HepG2 (cell line): ENCODE results near the gene SIGMAR1. TPM values are rescaled to one million over a fixed set of nuclear protein-coding genes. Genes with fewer than 3 reads are reported as not detected.

Experiments
- FOSL1 ChIP-seq: sonication (generic); formaldehyde crosslinking; IDR thresholded peaks from 2 replicates; pipeline ENCODE4 v1.9.0; 2021; ENCODE audit warnings: missing genetic modification reagents, borderline replicate concordance
- HMGXB4 ChIP-seq, 2 experiments: sonication (generic) in 1 of 2; formaldehyde crosslinking in 1 of 2; IDR thresholded peaks; 2 replicates each; pipeline versions ENCODE4 v1.4.0 to v1.6.1; 2018 to 2020; ENCODE audit warnings: missing genetic modification reagents in 2 of 2, borderline replicate concordance in 1 of 2, low read depth in 1 of 2, mild to moderate bottlenecking in 1 of 2, missing biosample characterization in 1 of 2
- RARA ChIP-seq: IDR thresholded peaks from 2 replicates; pipeline ENCODE4 v1.6.1; 2016; ENCODE audit warnings: missing genetic modification reagents, missing compliant biosample characterization
- SMC3 ChIP-seq: IDR thresholded peaks from 2 replicates; pipeline ENCODE4 v1.6.1; 2011; ENCODE audit warnings: low read length, improper control_type of control experiment
- TGIF2 ChIP-seq: IDR thresholded peaks from 2 replicates; pipeline ENCODE4 v1.6.1; 2016; ENCODE audit warnings: control low read depth, missing compliant biosample characterization
- ZC3H13 ChIP-seq: sonication (generic); formaldehyde crosslinking; IDR thresholded peaks from 2 replicates; pipeline ENCODE4 v1.8.1; 2023; ENCODE audit warnings: mild to moderate bottlenecking, missing genetic modification reagents, moderate library complexity
- ZNF224 ChIP-seq: sonication (generic); formaldehyde crosslinking; IDR thresholded peaks from 2 replicates; pipeline ENCODE4 v1.5.0; 2020; ENCODE audit warnings: mild to moderate bottlenecking, missing genetic modification reagents
- ZNF282 ChIP-seq: fragments of 450-650 bp; IDR thresholded peaks from 2 replicates; pipeline ENCODE4 v1.6.1; 2018; ENCODE audit not compliant: partially characterized antibody
- ZNF333 ChIP-seq: sonication (generic); formaldehyde crosslinking; IDR thresholded peaks from 2 replicates; pipeline ENCODE4 v1.4.0; 2020; ENCODE audit warnings: mild to moderate bottlenecking, missing genetic modification reagents, borderline replicate concordance
- ZNF530 ChIP-seq: sonication (generic); formaldehyde crosslinking; IDR thresholded peaks from 2 replicates; pipeline ENCODE4 v1.5.0; 2020; ENCODE audit warnings: low read depth, mild to moderate bottlenecking, missing genetic modification reagents
- ZNF543 ChIP-seq: sonication (generic); formaldehyde crosslinking; IDR thresholded peaks from 2 replicates; pipeline ENCODE4 v1.4.0; 2020; ENCODE audit warnings: mild to moderate bottlenecking, missing genetic modification reagents
- ZNF567 ChIP-seq: sonication (generic); formaldehyde crosslinking; IDR thresholded peaks from 2 replicates; pipeline ENCODE4 v1.8.1; 2023; ENCODE audit warnings: mild to moderate bottlenecking, missing genetic modification reagents, borderline replicate concordance
- ZNF569 ChIP-seq: sonication (generic); formaldehyde crosslinking; IDR thresholded peaks from 2 replicates; pipeline ENCODE4 v1.5.0; 2020; ENCODE audit warnings: mild to moderate bottlenecking, missing genetic modification reagents, moderate library complexity, borderline replicate concordance
- ZNF629 ChIP-seq: sonication (generic); formaldehyde crosslinking; conservative IDR thresholded peaks from 2 replicates; pipeline ENCODE4 v1.5.0; 2020; ENCODE audit warnings: missing genetic modification reagents
- ZNF672 ChIP-seq: sonication (generic); formaldehyde crosslinking; IDR thresholded peaks from 2 replicates; pipeline ENCODE4 v1.8.1; 2022; ENCODE audit warnings: missing genetic modification reagents
- ZNF678 ChIP-seq: sonication (generic); formaldehyde crosslinking; IDR thresholded peaks from 2 replicates; pipeline ENCODE4 v1.4.0; 2020; ENCODE audit warnings: mild to moderate bottlenecking, missing genetic modification reagents
- ZNF879 ChIP-seq: sonication (generic); formaldehyde crosslinking; IDR thresholded peaks from 2 replicates; pipeline ENCODE4 v1.8.1; 2023; ENCODE audit warnings: missing genetic modification reagents
- ZSCAN25 ChIP-seq: sonication (generic); formaldehyde crosslinking; IDR thresholded peaks from 2 replicates; pipeline ENCODE4 v1.8.0; 2022; ENCODE audit warnings: mild to moderate bottlenecking, missing genetic modification reagents
- polyA plus RNA-seq, 8 experiments: library from polyadenylated mRNA; depleted of rRNA in 3 of 8; stranded (reverse) in 7 of 8; unstranded in 1 of 8; fragments of >200 nt; fragmentation: Illumina TruSeq in 4 of 8; extraction: Trizol in 4 of 8; gene quantifications; 2 replicates each; pipeline versions ENCODE4 v1.2.1 to v1.2.3, GENCODE V29; 2011 to 2016; ENCODE audit warnings: low read depth in 4 of 8, missing spikeins in 1 of 8, mixed read lengths in 1 of 8; ENCODE audit not compliant: insufficient read depth in 1 of 8
- total RNA-seq, 5 experiments: library from RNA; depleted of rRNA; stranded (reverse); fragments of >200 nt; fragmentation: Illumina TruSeq; extraction: Trizol; gene quantifications; 2 replicates each; pipeline ENCODE4 v1.2.3, GENCODE V29; 2016; ENCODE audit warnings: low read depth in 1 of 5
- TF ChIP-seq, protein P1 (sequence below): sonication (generic); formaldehyde crosslinking; IDR thresholded peaks from 2 replicates; pipeline ENCODE4 v1.4.0; 2020; ENCODE audit warnings: missing genetic modification reagents
- TF ChIP-seq, protein P2 (sequence below): sonication (generic); formaldehyde crosslinking; IDR thresholded peaks from 2 replicates; pipeline ENCODE4 v1.5.0; 2020; ENCODE audit warnings: mild to moderate bottlenecking, missing genetic modification reagents

SIGMAR1 gene
- total and polyA plus RNA-seq, 2 of the 13 experiments (the other 11 are each of a cell fraction or from before 2014, with no cell fraction given), result 38.9 to 60.8 TPM

DNA sequence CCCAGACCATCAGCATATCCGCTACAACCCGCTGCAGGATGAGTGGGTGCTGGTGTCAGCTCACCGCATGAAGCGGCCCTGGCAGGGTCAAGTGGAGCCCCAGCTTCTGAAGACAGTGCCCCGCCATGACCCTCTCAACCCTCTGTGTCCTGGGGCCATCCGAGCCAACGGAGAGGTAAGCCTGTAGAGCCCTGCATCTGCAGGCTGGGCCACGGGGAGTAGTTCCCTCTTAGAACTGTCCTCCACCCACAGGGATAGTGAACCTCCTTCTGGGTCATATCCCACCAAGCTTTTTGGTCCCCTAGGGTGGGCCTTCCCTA lies 9.5 kb upstream of the SIGMAR1 start (continued):
- TF ChIP-seq, protein P1, sequence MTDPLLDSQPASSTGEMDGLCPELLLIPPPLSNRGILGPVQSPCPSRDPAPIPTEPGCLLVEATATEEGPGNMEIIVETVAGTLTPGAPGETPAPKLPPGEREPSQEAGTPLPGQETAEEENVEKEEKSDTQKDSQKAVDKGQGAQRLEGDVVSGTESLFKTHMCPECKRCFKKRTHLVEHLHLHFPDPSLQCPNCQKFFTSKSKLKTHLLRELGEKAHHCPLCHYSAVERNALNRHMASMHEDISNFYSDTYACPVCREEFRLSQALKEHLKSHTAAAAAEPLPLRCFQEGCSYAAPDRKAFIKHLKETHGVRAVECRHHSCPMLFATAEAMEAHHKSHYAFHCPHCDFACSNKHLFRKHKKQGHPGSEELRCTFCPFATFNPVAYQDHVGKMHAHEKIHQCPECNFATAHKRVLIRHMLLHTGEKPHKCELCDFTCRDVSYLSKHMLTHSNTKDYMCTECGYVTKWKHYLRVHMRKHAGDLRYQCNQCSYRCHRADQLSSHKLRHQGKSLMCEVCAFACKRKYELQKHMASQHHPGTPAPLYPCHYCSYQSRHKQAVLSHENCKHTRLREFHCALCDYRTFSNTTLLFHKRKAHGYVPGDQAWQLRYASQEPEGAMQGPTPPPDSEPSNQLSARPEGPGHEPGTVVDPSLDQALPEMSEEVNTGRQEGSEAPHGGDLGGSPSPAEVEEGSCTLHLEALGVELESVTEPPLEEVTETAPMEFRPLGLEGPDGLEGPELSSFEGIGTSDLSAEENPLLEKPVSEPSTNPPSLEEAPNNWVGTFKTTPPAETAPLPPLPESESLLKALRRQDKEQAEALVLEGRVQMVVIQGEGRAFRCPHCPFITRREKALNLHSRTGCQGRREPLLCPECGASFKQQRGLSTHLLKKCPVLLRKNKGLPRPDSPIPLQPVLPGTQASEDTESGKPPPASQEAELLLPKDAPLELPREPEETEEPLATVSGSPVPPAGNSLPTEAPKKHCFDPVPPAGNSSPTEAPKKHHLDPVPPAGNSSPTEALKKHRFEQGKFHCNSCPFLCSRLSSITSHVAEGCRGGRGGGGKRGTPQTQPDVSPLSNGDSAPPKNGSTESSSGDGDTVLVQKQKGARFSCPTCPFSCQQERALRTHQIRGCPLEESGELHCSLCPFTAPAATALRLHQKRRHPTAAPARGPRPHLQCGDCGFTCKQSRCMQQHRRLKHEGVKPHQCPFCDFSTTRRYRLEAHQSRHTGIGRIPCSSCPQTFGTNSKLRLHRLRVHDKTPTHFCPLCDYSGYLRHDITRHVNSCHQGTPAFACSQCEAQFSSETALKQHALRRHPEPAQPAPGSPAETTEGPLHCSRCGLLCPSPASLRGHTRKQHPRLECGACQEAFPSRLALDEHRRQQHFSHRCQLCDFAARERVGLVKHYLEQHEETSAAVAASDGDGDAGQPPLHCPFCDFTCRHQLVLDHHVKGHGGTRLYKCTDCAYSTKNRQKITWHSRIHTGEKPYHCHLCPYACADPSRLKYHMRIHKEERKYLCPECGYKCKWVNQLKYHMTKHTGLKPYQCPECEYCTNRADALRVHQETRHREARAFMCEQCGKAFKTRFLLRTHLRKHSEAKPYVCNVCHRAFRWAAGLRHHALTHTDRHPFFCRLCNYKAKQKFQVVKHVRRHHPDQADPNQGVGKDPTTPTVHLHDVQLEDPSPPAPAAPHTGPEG, result no peak
- no peak for TF ChIP-seq ZNF672
- no peak for TF ChIP-seq ZNF879 (CRISPR knock-in tag)
- TF ChIP-seq FOSL1, result no peak
- 0 out of 2 replicates have a peak, but pooled peaks have one; percentile 27 for TF ChIP-seq ZNF530
- 0 out of 2 replicates have a peak, but pooled peaks have one; percentile 46 for TF ChIP-seq ZNF224 (CRISPR knock-in tag)
- no peak for TF ChIP-seq ZNF543 (CRISPR knock-in tag)
- TF ChIP-seq ZNF569, result no peak
- no peak for TF ChIP-seq ZNF629 (CRISPR knock-in tag)
- TF ChIP-seq ZNF282, result no peak
- TF ChIP-seq ZSCAN25 (CRISPR knock-in tag), result no peak
- TF ChIP-seq HMGXB4 (CRISPR knock-in tag; IDR thresholded peaks at IDR 0.05; ENCODE audit: borderline replicate concordance in 1 of 2, low read depth in 1 of 2), result peak in 1 of 2 experiments; percentile 16; a peak in 1 of 4 replicates
- TF ChIP-seq TGIF2 (CRISPR knock-in tag), result no peak
- TF ChIP-seq, protein P2, sequence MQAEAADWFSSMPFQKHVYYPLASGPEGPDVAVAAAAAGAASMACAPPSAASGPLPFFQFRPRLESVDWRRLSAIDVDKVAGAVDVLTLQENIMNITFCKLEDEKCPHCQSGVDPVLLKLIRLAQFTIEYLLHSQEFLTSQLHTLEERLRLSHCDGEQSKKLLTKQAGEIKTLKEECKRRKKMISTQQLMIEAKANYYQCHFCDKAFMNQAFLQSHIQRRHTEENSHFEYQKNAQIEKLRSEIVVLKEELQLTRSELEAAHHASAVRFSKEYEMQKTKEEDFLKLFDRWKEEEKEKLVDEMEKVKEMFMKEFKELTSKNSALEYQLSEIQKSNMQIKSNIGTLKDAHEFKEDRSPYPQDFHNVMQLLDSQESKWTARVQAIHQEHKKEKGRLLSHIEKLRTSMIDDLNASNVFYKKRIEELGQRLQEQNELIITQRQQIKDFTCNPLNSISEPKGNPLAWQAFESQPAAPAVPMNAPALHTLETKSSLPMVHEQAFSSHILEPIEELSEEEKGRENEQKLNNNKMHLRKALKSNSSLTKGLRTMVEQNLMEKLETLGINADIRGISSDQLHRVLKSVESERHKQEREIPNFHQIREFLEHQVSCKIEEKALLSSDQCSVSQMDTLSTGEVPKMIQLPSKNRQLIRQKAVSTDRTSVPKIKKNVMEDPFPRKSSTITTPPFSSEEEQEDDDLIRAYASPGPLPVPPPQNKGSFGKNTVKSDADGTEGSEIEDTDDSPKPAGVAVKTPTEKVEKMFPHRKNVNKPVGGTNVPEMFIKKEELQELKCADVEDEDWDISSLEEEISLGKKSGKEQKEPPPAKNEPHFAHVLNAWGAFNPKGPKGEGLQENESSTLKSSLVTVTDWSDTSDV (CRISPR knock-in tag), result 0 out of 2 replicates have a peak, but pooled peaks have one; percentile 50
- TF ChIP-seq RARA (CRISPR knock-in tag), result no peak
- TF ChIP-seq ZC3H13 (CRISPR knock-in tag), result no peak; the same call in 1 of the 2 replicates
- TF ChIP-seq ZNF678, result 0 out of 2 replicates have a peak, but pooled peaks have one; percentile 80
- TF ChIP-seq ZNF333 (CRISPR knock-in tag), result no peak
- no peak for TF ChIP-seq SMC3
- TF ChIP-seq ZNF567 (CRISPR knock-in tag), result no peak
